ENCODE data around the gene MBP. TPM values are rescaled to one million over a fixed set of nuclear protein-coding genes. Genes with fewer than 3 reads are reported as not detected.

Gene MBP
- total RNA-seq, 1 experiment from 2014 or later, result not detected

DNA sequence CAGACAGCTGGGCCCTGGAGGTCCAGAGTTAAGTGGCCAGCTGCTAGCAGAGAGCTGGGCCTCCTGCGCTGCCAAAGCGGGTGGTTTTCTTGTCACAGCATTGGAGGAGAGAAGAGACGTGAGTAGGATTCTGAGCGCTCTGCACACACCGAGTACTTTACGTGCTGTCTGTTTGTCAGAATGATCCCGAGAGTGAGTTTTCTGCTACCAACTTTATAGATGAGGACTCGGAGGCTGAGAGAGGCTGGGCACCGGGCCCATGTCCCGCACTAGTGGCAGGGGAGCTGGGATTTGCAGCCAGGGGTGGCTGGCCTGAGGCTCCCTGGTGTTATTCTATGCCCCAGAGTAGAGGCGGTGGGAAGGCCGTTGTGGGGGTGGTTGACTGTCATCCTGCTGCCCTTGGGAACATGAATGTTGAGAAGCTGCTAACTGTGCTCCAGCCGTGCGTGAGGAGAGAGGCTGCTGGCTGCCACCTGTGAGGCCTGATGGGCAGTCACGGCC is 36.3 kb upstream of the MBP start:
- Histone ChIP-seq H3K27me3 (replicated peaks; ENCODE audit: insufficient read depth, low read depth, low read length, poor library complexity) (peaks cover 3% of the 10 kb centered on the region), H3K27ac (ENCODE audit: low read depth, low read length, poor library complexity, severe bottlenecking) (no peak overlapping the region), H3K4me3 (ENCODE audit: low read depth, low read length, poor library complexity, severe bottlenecking) (no peak overlapping the region), H3K4me1 (ENCODE audit: insufficient read depth, low read length, poor library complexity, severe bottlenecking) (no peaks in the 10 kb centered on the region), H3K36me3 (ENCODE audit: insufficient read depth, low read length, poor library complexity, severe bottlenecking) (no peaks in the 10 kb centered on the region), H3K9me3 (ENCODE audit: low read depth, low read length, poor library complexity, severe bottlenecking) (no peaks in the 10 kb centered on the region)
- ChIA-PET CTCF (no interaction called here), POLR2A (ENCODE audit: low non-redundant PET) (no interaction called here)
- intact Hi-C loops (cut with micrococcal nuclease; ENCODE audit: unreplicated experiment), result no loop called here
- no peak for TF ChIP-seq EZH2 (IDR thresholded peaks at IDR 0.05; ENCODE audit: borderline replicate concordance, low read depth, low read length, poor library complexity, severe bottlenecking)
- TF ChIP-seq, protein P1, sequence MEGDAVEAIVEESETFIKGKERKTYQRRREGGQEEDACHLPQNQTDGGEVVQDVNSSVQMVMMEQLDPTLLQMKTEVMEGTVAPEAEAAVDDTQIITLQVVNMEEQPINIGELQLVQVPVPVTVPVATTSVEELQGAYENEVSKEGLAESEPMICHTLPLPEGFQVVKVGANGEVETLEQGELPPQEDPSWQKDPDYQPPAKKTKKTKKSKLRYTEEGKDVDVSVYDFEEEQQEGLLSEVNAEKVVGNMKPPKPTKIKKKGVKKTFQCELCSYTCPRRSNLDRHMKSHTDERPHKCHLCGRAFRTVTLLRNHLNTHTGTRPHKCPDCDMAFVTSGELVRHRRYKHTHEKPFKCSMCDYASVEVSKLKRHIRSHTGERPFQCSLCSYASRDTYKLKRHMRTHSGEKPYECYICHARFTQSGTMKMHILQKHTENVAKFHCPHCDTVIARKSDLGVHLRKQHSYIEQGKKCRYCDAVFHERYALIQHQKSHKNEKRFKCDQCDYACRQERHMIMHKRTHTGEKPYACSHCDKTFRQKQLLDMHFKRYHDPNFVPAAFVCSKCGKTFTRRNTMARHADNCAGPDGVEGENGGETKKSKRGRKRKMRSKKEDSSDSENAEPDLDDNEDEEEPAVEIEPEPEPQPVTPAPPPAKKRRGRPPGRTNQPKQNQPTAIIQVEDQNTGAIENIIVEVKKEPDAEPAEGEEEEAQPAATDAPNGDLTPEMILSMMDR (conservative IDR thresholded peaks at IDR 0.05; ENCODE audit: low read depth, low read length), result no peak
- no peak for DNase-seq (ENCODE audit: low spot score)
- BruUV-seq (replicated peaks), result no TSS peak

DNA sequence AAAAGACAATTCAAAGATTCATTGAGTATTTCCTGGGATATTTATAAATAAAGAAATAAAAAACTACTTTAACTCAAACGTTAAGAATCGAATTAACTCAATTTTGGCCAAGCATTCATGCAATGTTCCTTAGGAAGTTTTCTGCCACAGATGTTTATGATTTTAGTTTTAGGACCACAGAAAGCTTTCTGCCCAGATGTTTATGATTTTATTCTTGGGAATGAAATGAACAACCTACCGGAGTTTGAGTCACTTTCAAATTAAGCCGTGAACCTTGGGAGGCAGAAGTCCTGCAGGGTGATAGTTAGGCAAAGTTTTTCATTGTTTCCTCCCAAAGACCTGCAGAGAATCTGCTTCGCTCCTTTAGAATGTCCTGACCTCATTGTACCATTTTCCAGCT is 34.7 kb upstream of the MBP start:
- no peak overlapping the region for H3K4me3 ChIP-seq (ENCODE audit: low read depth, low read length, poor library complexity, severe bottlenecking)
- TF ChIP-seq, protein P1 (conservative IDR thresholded peaks at IDR 0.05; ENCODE audit: low read depth, low read length), result no peak
- TF ChIP-seq EZH2 (IDR thresholded peaks at IDR 0.05; ENCODE audit: borderline replicate concordance, low read depth, low read length, poor library complexity, severe bottlenecking), result no peak
- H3K27ac ChIP-seq (ENCODE audit: low read depth, low read length, poor library complexity, severe bottlenecking), result no peak overlapping the region
- ChIA-PET POLR2A (ENCODE audit: low non-redundant PET) (no interaction called here), CTCF (no interaction called here)
- no TSS peak for BruUV-seq (replicated peaks)
- no peak for DNase-seq (ENCODE audit: low spot score)
- H3K27me3 ChIP-seq (replicated peaks; ENCODE audit: insufficient read depth, low read depth, low read length, poor library complexity), result peaks cover 3% of the 10 kb centered on the region
- H3K4me1 ChIP-seq (ENCODE audit: insufficient read depth, low read length, poor library complexity, severe bottlenecking), result no peaks in the 10 kb centered on the region
- no peaks in the 10 kb centered on the region for H3K9me3 ChIP-seq (ENCODE audit: low read depth, low read length, poor library complexity, severe bottlenecking)
- H3K36me3 ChIP-seq (ENCODE audit: insufficient read depth, low read length, poor library complexity, severe bottlenecking), result no peaks in the 10 kb centered on the region
- intact Hi-C loops (cut with micrococcal nuclease; ENCODE audit: unreplicated experiment), result no loop called here

DNA sequence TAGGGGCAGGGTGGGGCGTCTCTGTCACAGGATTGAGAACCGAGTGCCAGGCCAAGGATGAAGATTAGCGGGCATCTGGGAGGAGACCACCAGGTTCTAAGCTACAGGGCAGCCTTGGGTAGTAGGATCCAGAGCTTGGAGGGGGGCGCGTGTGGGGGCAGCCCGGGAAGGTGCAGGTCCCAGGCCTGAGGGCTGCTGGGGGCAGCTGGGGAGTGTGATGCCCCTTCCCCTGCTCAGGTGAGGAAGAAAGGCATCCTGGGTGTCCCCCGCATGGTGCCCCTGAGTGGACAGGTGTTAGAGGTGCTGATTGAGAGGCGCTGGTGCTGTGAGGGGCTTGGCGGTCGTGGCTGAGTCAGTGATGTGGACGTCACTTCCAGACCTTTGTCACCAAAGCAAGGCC is 33.9 kb upstream of the MBP start:
- BruUV-seq (replicated peaks), result no TSS peak
- no peak for DNase-seq (ENCODE audit: low spot score)
- Histone ChIP-seq H3K9me3 (ENCODE audit: low read depth, low read length, poor library complexity, severe bottlenecking) (no peaks in the 10 kb centered on the region), H3K27me3 (replicated peaks; ENCODE audit: insufficient read depth, low read depth, low read length, poor library complexity) (peaks cover 3% of the 10 kb centered on the region), H3K27ac (ENCODE audit: low read depth, low read length, poor library complexity, severe bottlenecking) (no peak overlapping the region), H3K36me3 (ENCODE audit: insufficient read depth, low read length, poor library complexity, severe bottlenecking) (no peaks in the 10 kb centered on the region), H3K4me3 (ENCODE audit: low read depth, low read length, poor library complexity, severe bottlenecking) (no peak overlapping the region), H3K4me1 (ENCODE audit: insufficient read depth, low read length, poor library complexity, severe bottlenecking) (no peaks in the 10 kb centered on the region)
- CTCF ChIA-PET, result no interaction called here
- TF ChIP-seq, protein P1 (conservative IDR thresholded peaks at IDR 0.05; ENCODE audit: low read depth, low read length), result no peak
- TF ChIP-seq EZH2 (IDR thresholded peaks at IDR 0.05; ENCODE audit: borderline replicate concordance, low read depth, low read length, poor library complexity, severe bottlenecking), result no peak
- POLR2A ChIA-PET (ENCODE audit: low non-redundant PET), result no interaction called here
- intact Hi-C loops (cut with micrococcal nuclease; ENCODE audit: unreplicated experiment), result no loop called here
